GM10248 (cell line): ENCODE data around the gene CUX1.

Experiments used
- CTCF ChIA-PET: fragments of 300-600 bp; sonication (Branson Sonifier 250); formaldehyde crosslinking; extraction: SDS; loops from one replicate; lab custom pipeline; 2021; ENCODE audit warnings: antibody characterized with exemption; lab: Yijun Ruan, JAX
- POLR2A ChIA-PET: fragments of 350-650 bp; sonication (Branson Sonifier 250); formaldehyde crosslinking; extraction: SDS; loops from one replicate; lab custom pipeline; 2020; ENCODE audit warnings: antibody characterized with exemption; lab: Yijun Ruan, JAX
- DNase-seq: peaks from one replicate; pipeline ENCODE4 v3.0.0; 2012; ENCODE audit errors: extremely low spot score
- TF ChIP-seq, protein P1 (sequence below): IDR thresholded peaks from 2 replicates; pipeline ENCODE4 v1.5.1; 2012; ENCODE audit warnings: mild to moderate bottlenecking, low read depth; ENCODE audit errors: extremely low read depth, missing control alignments, control extremely low read depth

CUX1 gene

DNA sequence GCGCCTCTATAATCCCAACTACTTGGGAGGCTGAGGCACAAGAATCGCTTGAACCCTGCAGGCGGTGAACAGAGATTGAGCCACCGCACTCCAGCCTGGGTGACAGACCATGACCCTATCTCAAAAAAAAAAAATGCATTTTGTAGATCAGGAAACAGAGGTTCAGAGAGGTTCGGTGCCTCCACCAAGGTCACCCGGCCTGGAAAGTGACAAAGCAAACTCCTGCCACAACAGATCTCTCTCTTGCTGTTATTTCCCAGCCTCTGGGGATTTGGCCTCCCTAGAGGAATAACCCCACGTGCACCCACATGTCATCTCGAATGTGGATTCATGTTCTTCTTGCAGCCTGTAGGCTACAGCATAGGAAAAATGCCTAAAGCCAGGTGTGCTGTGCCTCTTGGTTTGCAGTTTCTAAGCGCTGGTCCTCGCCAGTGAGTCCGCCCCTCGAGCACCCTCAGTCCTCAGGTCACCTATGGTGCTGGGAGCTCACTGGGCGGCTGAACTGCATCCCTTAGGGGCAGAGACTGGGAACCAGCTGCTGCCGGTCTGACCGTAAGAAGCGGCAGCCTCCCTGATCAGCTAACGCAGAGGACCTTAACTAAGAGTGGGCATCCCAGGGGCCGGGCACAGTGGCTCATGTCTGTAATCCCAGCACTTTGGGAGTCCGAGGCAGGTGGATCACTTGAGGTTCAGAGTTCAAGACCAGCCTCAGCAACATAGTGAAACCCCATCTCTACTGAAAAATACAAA is 417.6 kb downstream of the CUX1 start:
- DNase-seq, result no peak
- POLR2A ChIA-PET, result interaction anchor here (0.6 kb wide), 1 partner anchor 418 kb away, joined by 3 read pairs; no protein-coding TSS in a partner anchor
- TF ChIP-seq, protein P1, sequence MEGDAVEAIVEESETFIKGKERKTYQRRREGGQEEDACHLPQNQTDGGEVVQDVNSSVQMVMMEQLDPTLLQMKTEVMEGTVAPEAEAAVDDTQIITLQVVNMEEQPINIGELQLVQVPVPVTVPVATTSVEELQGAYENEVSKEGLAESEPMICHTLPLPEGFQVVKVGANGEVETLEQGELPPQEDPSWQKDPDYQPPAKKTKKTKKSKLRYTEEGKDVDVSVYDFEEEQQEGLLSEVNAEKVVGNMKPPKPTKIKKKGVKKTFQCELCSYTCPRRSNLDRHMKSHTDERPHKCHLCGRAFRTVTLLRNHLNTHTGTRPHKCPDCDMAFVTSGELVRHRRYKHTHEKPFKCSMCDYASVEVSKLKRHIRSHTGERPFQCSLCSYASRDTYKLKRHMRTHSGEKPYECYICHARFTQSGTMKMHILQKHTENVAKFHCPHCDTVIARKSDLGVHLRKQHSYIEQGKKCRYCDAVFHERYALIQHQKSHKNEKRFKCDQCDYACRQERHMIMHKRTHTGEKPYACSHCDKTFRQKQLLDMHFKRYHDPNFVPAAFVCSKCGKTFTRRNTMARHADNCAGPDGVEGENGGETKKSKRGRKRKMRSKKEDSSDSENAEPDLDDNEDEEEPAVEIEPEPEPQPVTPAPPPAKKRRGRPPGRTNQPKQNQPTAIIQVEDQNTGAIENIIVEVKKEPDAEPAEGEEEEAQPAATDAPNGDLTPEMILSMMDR, result no peak
- CTCF ChIA-PET, result interaction anchor here (1.0 to 2.9 kb wide), 4 partner anchors 8 to 633 kb away, joined by 3 to 17 read pairs (median 10); no protein-coding TSS in a partner anchor

DNA sequence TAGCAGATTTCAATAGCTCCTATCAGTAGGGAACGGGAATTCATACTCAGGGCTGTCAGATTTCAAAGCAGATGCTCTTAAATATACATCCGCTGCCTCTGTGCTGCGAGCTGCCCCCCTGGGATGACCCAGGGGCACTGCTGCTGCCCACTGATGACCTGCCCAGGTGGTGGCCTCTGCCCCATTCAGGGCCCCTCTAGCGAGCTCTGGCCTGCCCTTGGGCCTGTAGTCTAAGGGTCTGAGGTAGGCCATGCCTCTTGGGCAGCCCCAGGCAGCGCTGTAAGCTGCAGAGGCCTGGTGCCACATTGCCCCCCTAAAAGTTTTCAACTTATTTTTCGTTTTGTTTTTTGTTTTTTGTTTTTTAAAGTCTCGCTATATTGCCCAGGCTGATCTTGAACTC is 418.7 kb downstream of the CUX1 start:
- ChIA-PET POLR2A (no interaction called here), CTCF (interaction anchor here (0.7 to 2.9 kb wide), 16 partner anchors 8 to 898 kb away, joined by 3 to 17 read pairs (median 5); no protein-coding TSS in a partner anchor)
- DNase-seq, result no peak
- TF ChIP-seq, protein P1, result no peak

DNA sequence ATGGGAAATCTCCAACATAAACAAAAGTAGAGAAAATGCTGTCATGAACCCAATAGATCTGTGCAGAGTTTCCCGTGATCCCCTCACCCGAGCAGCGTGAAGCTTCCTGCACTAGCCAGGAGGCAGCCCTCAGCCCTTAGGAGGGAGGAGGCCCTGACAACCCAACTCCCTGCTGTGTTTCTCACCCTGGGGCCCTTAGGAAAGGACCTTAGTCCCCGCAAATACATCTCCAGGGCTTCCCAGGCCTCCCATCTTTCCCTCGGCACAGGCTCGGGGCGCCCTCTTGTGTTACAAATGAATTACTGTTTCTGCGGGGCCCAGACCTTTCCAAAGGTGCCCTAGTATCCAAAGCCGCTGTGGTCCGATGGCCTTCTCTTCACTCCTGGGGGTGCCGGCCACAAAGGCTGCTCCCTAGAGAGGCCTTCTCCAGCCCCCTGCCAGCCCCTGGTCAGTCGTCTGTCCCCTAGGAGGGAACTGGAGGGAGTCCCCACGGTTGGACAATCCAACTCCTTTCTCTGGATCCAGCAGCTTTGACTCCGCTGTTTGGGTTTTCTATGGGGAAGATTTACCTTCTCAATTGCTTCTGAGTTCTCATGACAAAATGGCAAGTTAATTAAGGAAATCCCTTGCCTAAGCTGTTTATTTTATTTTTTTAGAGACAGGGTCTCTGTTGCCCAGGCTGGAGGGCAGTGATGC is 419.3 kb downstream of the CUX1 start:
- ChIA-PET CTCF (interaction anchor here (0.7 to 2.9 kb wide), 24 partner anchors 10 to 693 kb away, joined by 3 to 17 read pairs (median 4); no protein-coding TSS in a partner anchor), POLR2A (no interaction called here)
- TF ChIP-seq, protein P1, result peak; percentile 78
- peak; percentile 85 for DNase-seq

DNA sequence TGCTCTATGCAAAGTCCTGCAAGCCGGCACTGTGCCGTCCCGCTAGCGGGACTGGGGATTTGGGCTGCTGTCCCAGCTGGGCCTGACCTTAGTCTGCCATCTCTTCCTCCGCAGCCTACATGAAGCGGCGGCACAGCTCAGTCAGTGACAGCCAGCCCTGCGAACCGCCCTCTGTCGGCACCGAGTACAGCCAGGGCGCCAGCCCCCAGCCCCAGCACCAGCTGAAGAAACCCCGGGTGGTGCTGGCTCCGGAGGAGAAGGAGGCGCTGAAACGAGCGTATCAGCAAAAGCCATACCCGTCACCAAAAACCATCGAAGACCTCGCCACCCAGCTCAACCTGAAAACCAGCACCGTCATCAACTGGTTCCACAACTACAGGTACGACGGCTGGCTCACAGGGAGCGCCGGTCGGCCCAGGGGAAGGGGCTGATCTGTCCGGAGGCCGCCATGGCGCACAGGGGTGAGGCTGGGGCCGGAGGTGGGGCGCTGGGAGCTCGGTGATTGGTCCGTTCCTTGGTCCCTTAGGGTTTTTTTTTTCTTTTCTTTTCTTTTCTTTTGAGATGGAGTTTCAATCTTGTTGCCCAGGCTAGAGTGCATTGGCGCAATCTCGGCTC is 421.9 kb downstream of the CUX1 start:
- TF ChIP-seq, protein P1, result no peak
- POLR2A ChIA-PET, result interaction anchor here (0.6 kb wide), 1 partner anchor 270 kb away, joined by 3 read pairs; no protein-coding TSS in a partner anchor
- no peak for DNase-seq
- CTCF ChIA-PET, result interaction anchor here (0.9 to 1.6 kb wide), 3 partner anchors 425 to 696 kb away, joined by 3 to 4 read pairs (median 4); no protein-coding TSS in a partner anchor

DNA sequence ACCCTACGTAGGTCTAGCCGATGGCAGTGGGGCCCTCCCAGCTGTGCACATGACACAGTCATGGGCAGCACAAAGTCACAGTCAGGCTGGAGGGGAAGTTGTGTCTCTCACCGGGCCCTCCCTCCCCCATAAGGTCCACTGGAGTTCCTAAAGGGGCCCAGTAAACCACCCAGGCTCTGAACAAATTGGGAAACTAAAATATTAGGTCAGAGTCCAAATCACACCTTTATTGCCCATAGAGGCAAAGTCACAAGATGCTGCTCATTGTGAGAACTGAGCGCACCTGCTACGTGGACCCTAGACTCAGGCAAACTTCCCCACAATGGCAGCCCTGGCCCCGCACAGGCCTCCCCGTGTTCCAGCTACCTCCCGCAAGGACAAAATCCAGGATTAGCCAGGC is 424.0 kb downstream of the CUX1 start:
- ChIA-PET CTCF (interaction anchor here (1.5 to 2.3 kb wide), 2 partner anchors 10 to 11 kb away, joined by 4 to 5 read pairs; no protein-coding TSS in a partner anchor), POLR2A (no interaction called here)
- DNase-seq, result no peak
- TF ChIP-seq, protein P1, result no peak

DNA sequence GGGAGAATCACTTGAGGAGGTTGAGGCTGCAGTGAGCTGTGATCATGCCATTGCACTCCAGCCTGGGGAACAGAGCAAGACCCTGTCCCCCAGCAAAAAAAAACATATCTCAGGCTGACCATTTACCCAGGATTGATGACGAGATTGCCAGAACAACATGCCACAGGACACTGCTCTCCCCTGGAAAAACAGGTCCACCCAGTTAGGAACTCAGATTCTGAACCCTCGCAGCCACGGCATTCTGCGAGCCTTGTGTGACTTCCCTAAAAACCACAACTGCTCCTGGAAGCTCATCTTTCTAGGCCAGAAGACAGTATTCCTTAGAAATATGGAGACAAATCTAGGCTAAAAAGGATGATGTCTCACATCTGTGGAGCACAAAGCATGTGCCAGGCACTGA is 427.2 kb downstream of the CUX1 start:
- DNase-seq, result no peak
- TF ChIP-seq, protein P1, result no peak
- CTCF ChIA-PET, result interaction anchor here (0.9 to 1.5 kb wide), 2 partner anchors 9 to 147 kb away, joined by 3 to 5 read pairs; no protein-coding TSS in a partner anchor
- POLR2A ChIA-PET, result no interaction called here
